Heart left ventricle (tissue), 13 donors: ENCODE data around the gene PDGFC.

Experiments used
- POLR2A ChIP-seq, 2 donors: fragments of 450-650 bp; IDR thresholded peaks; one replicate each; pipeline ENCODE4 v1.6.1; 2017; ENCODE audit warnings: antibody characterized with exemption in 2 of 2, mild to moderate bottlenecking in 2 of 2, moderate library complexity in 2 of 2
- TF ChIP-seq, protein P1 (sequence below), 12 donors: fragments of 200-600 bp; sonication (generic) in 4 of 12; IDR thresholded peaks; one replicate each; pipeline versions ENCODE4 v1.5.0 to v1.8.0; 2018 to 2022; ENCODE audit warnings: antibody characterized with exemption in 12 of 12, mild to moderate bottlenecking in 5 of 12
- donor health status: ischemic (EF 13 %, LVEDD 7.1; RV severe dilation, severe dysfunction).
- donor health status: DM: no; HTN: yes; CAD: no.
- donor health status: DM: no; HTN: no; CAD: no.
- donor health status: ischemic (EF 25% LVEDD 6.9; RV normal size, moderate dysfunction).
- donor health status: ischemic (EF 25% LVEDD 5.7; RV mildly dilated, moderate dysfunction).
- donor health status: ischemic (EF 35%, LVEDD 5.7; RV mildly dilated, moderate dysfunction).
- donor health status: nonischemic (EF 11% LVEDD 7.7; RV severe dilation, severe dysfunction).
- donor health status: DM: yes; HTN: yes; CAD: no.
- donor health status: PGD.
- donor health status: ischemic (EF 29% LVEDD 5.4; RV normal size, mild dysfunction).
- donor health status: nonischemic (EF 23%, LVEDD 6.1; RV moderate dilation, normal function).

DNA sequence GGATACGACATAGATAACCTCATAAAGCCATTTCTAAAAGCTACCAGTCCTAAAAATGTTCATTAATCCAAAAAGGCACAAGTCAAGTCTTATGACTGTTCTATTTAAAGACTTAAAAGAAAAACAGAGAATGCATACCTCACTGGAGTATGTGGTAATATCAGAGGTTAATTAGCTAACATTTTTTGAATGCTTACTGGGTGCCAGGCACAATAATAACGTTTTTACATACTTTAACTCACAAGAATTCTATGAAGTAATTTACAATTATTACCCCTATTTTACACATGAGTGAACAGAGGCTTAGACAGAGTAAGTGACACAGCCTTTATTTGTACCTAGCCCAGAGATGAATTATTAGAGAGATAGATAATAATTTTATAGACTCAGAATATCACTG lies 207.5 kb downstream of the PDGFC start:
- TF ChIP-seq POLR2A (IDR thresholded peaks at IDR 0.05), result no peak
- TF ChIP-seq, protein P1, sequence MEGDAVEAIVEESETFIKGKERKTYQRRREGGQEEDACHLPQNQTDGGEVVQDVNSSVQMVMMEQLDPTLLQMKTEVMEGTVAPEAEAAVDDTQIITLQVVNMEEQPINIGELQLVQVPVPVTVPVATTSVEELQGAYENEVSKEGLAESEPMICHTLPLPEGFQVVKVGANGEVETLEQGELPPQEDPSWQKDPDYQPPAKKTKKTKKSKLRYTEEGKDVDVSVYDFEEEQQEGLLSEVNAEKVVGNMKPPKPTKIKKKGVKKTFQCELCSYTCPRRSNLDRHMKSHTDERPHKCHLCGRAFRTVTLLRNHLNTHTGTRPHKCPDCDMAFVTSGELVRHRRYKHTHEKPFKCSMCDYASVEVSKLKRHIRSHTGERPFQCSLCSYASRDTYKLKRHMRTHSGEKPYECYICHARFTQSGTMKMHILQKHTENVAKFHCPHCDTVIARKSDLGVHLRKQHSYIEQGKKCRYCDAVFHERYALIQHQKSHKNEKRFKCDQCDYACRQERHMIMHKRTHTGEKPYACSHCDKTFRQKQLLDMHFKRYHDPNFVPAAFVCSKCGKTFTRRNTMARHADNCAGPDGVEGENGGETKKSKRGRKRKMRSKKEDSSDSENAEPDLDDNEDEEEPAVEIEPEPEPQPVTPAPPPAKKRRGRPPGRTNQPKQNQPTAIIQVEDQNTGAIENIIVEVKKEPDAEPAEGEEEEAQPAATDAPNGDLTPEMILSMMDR (IDR thresholded peaks at IDR 0.05), result no peak
